ENCODE measurements around the gene RRP1B.

GRCh38 chr21:43658088-43658741, 1.1 kb upstream of the RRP1B start:
- TF ChIP-seq POLR2A (IDR thresholded peaks at IDR 0.05) (no peak), CTCF (IDR thresholded peaks at IDR 0.05) (no peak)
